ENCODE measurements around the gene REEP5.

DNA sequence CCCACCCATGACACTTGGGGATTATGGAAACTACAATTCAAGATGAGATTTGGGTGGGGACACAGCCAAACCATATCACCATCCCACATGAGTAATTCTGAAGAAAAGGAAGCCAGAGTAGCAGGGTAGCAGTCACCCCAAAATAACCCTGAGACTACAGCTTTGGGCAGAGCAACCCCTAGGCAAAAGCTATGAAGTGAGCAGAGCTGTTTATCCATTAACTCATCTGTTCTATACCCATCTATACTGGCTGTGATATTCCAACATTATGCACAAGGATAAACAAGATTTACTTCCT, 12.3 kb upstream of the REEP5 start:
- TF ChIP-seq, protein P1, sequence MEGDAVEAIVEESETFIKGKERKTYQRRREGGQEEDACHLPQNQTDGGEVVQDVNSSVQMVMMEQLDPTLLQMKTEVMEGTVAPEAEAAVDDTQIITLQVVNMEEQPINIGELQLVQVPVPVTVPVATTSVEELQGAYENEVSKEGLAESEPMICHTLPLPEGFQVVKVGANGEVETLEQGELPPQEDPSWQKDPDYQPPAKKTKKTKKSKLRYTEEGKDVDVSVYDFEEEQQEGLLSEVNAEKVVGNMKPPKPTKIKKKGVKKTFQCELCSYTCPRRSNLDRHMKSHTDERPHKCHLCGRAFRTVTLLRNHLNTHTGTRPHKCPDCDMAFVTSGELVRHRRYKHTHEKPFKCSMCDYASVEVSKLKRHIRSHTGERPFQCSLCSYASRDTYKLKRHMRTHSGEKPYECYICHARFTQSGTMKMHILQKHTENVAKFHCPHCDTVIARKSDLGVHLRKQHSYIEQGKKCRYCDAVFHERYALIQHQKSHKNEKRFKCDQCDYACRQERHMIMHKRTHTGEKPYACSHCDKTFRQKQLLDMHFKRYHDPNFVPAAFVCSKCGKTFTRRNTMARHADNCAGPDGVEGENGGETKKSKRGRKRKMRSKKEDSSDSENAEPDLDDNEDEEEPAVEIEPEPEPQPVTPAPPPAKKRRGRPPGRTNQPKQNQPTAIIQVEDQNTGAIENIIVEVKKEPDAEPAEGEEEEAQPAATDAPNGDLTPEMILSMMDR (IDR thresholded peaks at IDR 0.05) = no peak
- no peak for TF ChIP-seq POLR2A (IDR thresholded peaks at IDR 0.05)
- no peak for TF ChIP-seq POLR2AphosphoS5 (IDR thresholded peaks at IDR 0.05)
- TF ChIP-seq EP300 (IDR thresholded peaks at IDR 0.05) = no peak

All from stomach (tissue), 4 donors.